Ectodermal cell (in vitro differentiated cells): Measurements from ENCODE around the gene PTPRN2.

ENCODE experiments used
- H3K27ac ChIP-seq: 2 replicates; pipeline ENCODE4 v1.7.0; 2013; ENCODE audit warnings: mild to moderate bottlenecking, low read depth, low read length; ENCODE audit not compliant: insufficient read depth, poor library complexity, severe bottlenecking
- H3K27me3 ChIP-seq: 2 replicates; pipeline ENCODE4 v1.7.0; 2013; ENCODE audit warnings: mild to moderate bottlenecking, low read length; ENCODE audit not compliant: insufficient read depth, control insufficient read depth, poor library complexity, severe bottlenecking
- H3K36me3 ChIP-seq: one replicate; pipeline ENCODE4 v1.7.0; 2013; ENCODE audit warnings: low read length; ENCODE audit not compliant: control insufficient read depth, insufficient read depth
- H3K4me1 ChIP-seq: one replicate; pipeline ENCODE4 v1.7.0; 2013; ENCODE audit warnings: low read length; ENCODE audit not compliant: control insufficient read depth, insufficient read depth
- H3K4me3 ChIP-seq: 2 replicates; pipeline ENCODE4 v1.7.0; 2013; ENCODE audit warnings: low read depth, low read length, control low read depth; ENCODE audit not compliant: insufficient read depth
- H3K9me3 ChIP-seq: 2 replicates; pipeline ENCODE4 v1.7.0; 2013; ENCODE audit warnings: mild to moderate bottlenecking, low read length, moderate library complexity; ENCODE audit not compliant: control insufficient read depth
- WGBS, 2 experiments: methylation state at CpG; one replicate each; pipeline ENCODE4 v1.1.7; 2013; ENCODE audit warnings: missing lambda C conversion rate in 2 of 2; 5-methylcytosine and 5-hydroxymethylcytosine counted together

PTPRN2 gene

DNA sequence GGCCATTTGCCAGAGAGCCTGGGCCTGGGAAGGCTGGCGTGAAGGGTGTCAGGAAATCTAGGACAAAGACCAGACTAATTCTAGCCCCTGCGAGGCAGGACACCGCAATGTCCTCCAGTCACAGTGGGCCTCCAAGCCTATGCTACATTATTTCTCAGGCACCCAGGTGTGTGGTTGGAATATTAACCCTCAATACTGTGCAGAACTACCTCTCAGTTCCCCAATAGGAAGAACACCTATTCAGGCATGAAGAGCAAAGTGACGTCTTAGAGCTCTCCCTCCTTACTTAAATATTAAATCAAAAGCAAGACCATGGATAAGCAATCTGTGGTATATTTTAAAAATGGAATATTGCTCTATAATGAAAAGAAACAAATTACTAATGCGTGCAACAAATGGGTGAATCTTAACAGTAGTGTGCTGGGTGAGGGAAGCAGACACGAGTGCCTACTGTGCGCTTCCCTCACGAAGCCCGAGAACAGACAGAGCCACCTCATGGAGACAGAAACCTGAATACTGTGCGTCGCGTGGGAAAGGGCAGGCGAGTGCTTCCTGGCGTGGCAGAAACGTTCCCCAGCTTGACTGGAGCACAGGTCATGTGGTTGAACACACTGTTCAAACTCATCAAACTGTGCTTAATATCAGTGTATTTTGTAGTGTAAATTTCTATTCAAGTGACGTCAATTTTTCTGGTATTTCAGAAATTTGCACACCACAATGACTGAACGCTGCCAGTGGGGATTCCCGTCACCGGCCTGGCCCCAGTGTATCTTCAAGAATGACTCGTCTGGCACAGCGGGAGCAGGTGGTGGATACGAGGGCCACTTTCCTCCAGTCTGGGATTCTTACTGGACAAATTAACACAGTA lies 15.5 kb upstream of the PTPRN2 start:
- H3K4me3 ChIP-seq: no peak overlapping the region
- no peak overlapping the region for H3K27ac ChIP-seq
- no peaks in the 10 kb centered on the region for H3K4me1 ChIP-seq
- H3K27me3 ChIP-seq: no peaks in the 10 kb centered on the region
- H3K36me3 ChIP-seq: no peaks in the 10 kb centered on the region
- H3K9me3 ChIP-seq: no peaks in the 10 kb centered on the region
- WGBS, 2 experiments: 90% methylated on average over 21 to 22 of the region's 22 CpGs

DNA sequence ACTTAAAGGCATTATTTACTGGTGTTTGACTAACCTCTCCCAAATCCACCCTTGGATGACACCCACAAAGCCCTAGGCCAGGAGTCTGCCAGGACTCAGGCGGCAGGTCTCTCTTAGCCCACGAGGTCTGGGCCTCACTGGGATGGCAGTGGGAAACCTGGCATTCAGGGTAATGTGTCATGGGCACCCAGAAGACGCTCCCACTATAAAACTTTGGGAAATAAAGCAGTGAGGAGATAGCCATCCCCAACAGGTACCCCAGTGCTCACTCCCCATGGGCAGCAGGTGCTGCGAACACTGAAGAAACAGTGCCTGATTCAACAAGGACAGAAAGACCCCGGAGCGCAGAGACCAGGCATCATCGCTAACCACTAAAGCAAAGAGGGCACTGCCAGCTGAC lies 14.4 kb upstream of the PTPRN2 start:
- WGBS, 2 experiments: 97 to 98% methylated on average over 7 of the region's 7 CpGs
- no peaks in the 10 kb centered on the region for H3K4me1 ChIP-seq
- no peak overlapping the region for H3K4me3 ChIP-seq
- H3K36me3 ChIP-seq: no peaks in the 10 kb centered on the region
- H3K9me3 ChIP-seq: no peaks in the 10 kb centered on the region
- no peak overlapping the region for H3K27ac ChIP-seq
- H3K27me3 ChIP-seq: no peaks in the 10 kb centered on the region

DNA sequence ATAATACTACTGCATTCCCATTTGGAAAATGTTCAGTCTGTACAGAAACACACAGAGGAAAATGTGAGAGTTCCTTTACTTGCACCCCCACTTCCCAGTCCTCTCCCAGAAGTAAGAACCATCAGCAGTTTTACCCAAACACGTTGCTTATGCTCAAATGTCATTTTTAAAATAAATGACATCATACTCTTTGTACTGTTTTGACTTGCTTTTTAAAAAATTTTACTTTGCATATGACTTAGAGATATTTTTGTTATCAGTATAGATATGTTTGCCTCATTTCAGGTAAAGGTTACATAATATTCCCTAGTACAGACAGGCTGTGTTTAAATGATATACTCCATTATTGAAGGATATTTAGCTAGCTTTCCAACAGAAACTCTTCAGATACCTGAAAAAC lies 13.5 kb upstream of the PTPRN2 start:
- WGBS, 2 experiments: 100% methylated on average over 1 of the region's 1 CpG; no CpG with 5 or more reads in 1 of the 2 experiments
- H3K27ac ChIP-seq: no peak overlapping the region
- H3K4me3 ChIP-seq: no peak overlapping the region
- no peaks in the 10 kb centered on the region for H3K4me1 ChIP-seq
- no peaks in the 10 kb centered on the region for H3K9me3 ChIP-seq
- no peaks in the 10 kb centered on the region for H3K36me3 ChIP-seq
- H3K27me3 ChIP-seq: no peaks in the 10 kb centered on the region

DNA sequence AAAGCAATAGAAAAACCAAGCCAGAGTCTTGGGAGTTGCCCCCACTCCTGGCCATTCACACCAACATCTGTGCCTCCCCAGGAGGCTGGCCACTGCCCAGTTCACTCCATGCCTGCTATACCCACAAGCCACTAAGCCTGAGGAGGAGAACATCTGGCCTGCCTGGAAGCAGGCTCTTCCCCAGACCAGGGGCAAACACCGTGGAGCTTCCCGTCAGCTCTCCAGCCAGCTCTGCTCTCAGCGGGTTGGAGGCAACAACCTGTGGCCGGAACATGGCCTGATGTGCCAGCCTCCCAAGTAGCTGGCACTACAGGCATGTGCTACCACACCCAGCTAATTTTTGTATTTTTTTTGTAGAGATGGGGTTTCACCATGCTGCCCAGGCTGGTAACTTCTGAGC lies 9.1 kb upstream of the PTPRN2 start:
- Histone ChIP-seq H3K4me3 (no peak overlapping the region), H3K4me1 (no peaks in the 10 kb centered on the region), H3K27ac (no peak overlapping the region), H3K9me3 (no peaks in the 10 kb centered on the region), H3K27me3 (no peaks in the 10 kb centered on the region), H3K36me3 (no peaks in the 10 kb centered on the region)
- 90 to 93% methylated on average over 4 of the region's 4 CpGs for WGBS, 2 experiments

DNA sequence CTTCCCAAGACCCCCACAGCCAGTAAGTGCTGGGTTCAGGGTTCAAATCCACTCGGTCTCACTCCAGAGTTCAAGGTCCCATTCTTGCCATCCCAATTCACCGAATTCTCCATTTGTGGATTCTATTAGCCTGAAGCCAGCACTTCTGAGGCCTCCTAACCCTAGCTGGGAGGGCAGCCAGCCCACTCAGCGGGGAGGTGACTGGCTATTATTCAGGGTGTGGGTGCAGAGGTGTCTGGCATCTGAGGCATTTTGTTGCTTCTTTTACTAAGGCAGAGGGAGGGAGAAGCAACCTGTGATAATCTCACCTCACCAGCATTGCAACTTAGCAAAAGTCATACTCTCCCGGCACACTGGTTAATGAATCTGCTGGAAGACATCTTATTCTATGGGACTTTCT lies 8.7 kb upstream of the PTPRN2 start:
- Histone ChIP-seq H3K27me3 (no peaks in the 10 kb centered on the region), H3K4me3 (no peak overlapping the region), H3K4me1 (no peaks in the 10 kb centered on the region), H3K9me3 (no peaks in the 10 kb centered on the region), H3K36me3 (no peaks in the 10 kb centered on the region), H3K27ac (no peak overlapping the region)
- WGBS, 2 experiments: 94 to 95% methylated on average over 4 of the region's 4 CpGs

DNA sequence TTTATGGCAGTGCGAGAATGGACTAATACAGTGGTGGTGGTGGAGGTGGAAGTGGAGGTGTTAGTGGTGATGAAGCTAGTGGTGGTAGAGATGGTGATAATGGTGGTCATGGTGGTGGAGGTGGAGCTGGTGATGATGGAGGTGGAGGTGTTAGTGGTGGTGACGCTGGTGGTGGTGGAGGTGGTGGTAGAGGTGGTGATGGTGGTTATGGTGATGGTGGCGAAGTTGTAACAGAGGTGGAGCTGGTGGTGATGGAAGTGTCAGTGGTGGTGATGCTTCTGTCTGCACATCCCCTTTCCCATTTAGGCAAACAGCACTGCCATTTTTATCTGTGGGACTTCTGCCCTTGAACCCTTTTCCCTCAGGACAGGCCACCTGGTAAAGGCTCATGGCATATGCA lies 7.4 kb upstream of the PTPRN2 start:
- no peak overlapping the region for H3K4me3 ChIP-seq
- no peaks in the 10 kb centered on the region for H3K9me3 ChIP-seq
- no peaks in the 10 kb centered on the region for H3K27me3 ChIP-seq
- no peaks in the 10 kb centered on the region for H3K4me1 ChIP-seq
- no peak overlapping the region for H3K27ac ChIP-seq
- H3K36me3 ChIP-seq: no peaks in the 10 kb centered on the region
- WGBS, 2 experiments: 46 to 50% methylated on average over 3 of the region's 3 CpGs

DNA sequence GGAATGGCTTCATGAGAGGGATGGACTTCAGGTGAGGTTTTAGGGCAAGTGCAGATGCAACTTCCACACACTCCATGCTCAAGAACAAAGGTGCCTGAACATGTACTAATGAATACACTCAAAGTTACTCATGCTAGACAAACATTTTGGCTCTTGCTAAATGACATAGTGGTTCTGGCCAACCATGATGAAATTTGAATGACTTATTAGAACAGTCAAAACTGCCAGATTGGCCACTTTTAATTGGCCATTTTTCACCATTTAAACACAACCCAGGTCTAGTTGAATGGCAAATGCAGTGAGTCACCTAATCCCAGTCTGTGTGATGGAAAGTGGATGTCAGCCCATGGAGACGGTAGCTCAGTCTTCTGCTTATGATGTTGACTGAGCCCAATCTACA lies 4.9 kb upstream of the PTPRN2 start:
- H3K27me3 ChIP-seq: peaks cover 6% of the 10 kb centered on the region
- WGBS, 2 experiments: 90 to 95% methylated on average over 1 of the region's 1 CpG
- no peaks in the 10 kb centered on the region for H3K9me3 ChIP-seq
- no peak overlapping the region for H3K4me3 ChIP-seq
- no peak overlapping the region for H3K27ac ChIP-seq
- H3K4me1 ChIP-seq: no peaks in the 10 kb centered on the region
- H3K36me3 ChIP-seq: no peaks in the 10 kb centered on the region

DNA sequence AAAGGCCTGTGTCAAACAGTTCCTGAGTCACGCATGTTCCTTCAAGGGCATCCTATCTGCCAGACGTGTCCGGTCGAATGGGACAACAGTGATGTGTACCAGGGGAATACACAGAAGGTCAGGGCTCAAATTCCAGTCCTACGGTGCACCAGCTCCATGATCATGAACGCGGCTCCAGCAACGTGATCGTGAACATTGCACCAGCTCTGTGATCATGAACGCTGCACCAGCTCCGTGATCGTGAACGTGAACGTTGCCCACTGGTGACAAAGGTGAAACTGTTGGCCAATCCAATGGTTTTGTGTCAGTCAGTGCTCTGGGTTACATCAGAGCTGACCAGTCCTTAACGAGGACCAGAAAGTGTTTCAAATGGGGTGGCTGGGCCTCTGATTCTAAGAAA lies 4.3 kb upstream of the PTPRN2 start:
- Histone ChIP-seq H3K4me1 (no peaks in the 10 kb centered on the region), H3K9me3 (no peaks in the 10 kb centered on the region), H3K36me3 (no peaks in the 10 kb centered on the region), H3K4me3 (no peak overlapping the region), H3K27me3 (peaks cover 6% of the 10 kb centered on the region), H3K27ac (no peak overlapping the region)
- 82 to 84% methylated on average over 15 of the region's 15 CpGs for WGBS, 2 experiments

DNA sequence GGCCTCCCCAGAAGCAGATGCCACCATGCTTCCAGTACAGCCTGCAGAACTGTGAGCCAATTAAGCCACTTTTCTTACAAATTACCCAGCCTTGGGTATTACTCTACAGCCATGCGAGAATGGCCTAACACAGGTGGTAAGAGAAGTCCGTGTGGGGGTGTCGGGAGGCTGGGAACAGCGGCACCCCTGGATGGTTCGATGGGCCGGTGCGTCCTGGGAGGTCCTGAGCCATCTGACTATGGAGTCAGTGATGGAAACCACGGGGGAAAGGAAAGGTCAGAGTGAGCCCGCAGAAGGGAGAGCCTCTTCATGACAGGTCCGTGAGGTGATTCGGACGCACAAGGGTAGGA lies 2.5 kb upstream of the PTPRN2 start:
- H3K4me3 ChIP-seq: no peak overlapping the region
- H3K4me1 ChIP-seq: no peaks in the 10 kb centered on the region
- no peaks in the 10 kb centered on the region for H3K9me3 ChIP-seq
- 86 to 88% methylated on average over 12 of the region's 12 CpGs for WGBS, 2 experiments
- H3K27ac ChIP-seq: no peak overlapping the region
- no peaks in the 10 kb centered on the region for H3K36me3 ChIP-seq
- peaks cover 6% of the 10 kb centered on the region for H3K27me3 ChIP-seq

DNA sequence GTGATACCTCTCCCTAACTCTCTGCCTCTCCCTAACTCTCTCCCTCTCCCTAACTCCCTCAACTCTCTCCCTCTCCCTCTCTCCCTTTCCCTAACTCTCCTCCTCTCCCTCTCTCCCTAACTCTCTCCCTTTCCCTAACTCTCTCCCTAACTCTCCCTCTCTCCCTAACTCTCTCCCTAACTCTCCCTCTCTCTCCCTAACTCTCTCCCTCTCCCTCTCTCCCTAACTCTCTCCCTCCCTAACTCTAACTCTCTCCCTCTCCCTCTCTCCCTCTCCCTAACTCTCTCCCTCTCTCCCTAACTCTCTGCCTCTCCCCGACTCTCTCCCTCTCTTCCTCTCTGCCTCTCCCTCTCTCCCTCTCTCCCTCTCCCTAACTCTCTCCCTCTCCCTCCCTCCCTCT lies 2.0 kb upstream of the PTPRN2 start:
- Histone ChIP-seq H3K27me3 (peaks cover 6% of the 10 kb centered on the region), H3K36me3 (no peaks in the 10 kb centered on the region), H3K9me3 (no peaks in the 10 kb centered on the region), H3K4me1 (no peaks in the 10 kb centered on the region), H3K4me3 (no peak overlapping the region), H3K27ac (no peak overlapping the region)
- WGBS, 2 experiments: 67 to 70% methylated on average over 1 of the region's 1 CpG
